Left renal cortex interstitium (tissue), 4 donors: ENCODE data around the gene CCDC124. TPM values are rescaled to one million over a fixed set of nuclear protein-coding genes. Genes with fewer than 3 reads are reported as not detected.
A peak's percentile ranks its signal among the peaks of the same experiment; 100 is the strongest.
"Not testable (repeated sequence)": the region's sequence is repeated elsewhere in the genome, so short reads cannot be mapped to it uniquely, and the experiment has no call there.

Experiments
- DNase-seq, 4 donors: peaks; one replicate each; pipeline ENCODE4 v3.0.0-alpha.2; 2013; ENCODE audit warnings: low read depth in 4 of 4, low spot score in 2 of 4, missing footprints in 1 of 4
- polyA plus RNA-seq, 4 donors: library from polyadenylated mRNA; unstranded; fragments of 120-200 nt; gene quantifications; one replicate each; pipeline ENCODE4 v1.2.1, GENCODE V29; 2013; ENCODE audit not compliant: insufficient read length in 4 of 4

CCDC124 gene, protein sequence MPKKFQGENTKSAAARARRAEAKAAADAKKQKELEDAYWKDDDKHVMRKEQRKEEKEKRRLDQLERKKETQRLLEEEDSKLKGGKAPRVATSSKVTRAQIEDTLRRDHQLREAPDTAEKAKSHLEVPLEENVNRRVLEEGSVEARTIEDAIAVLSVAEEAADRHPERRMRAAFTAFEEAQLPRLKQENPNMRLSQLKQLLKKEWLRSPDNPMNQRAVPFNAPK
- 100 to 1,000 TPM in 1 of 4 donors, 10 to 100 TPM in 3; 51.9 to 100 (median 78.3) TPM for polyA plus RNA-seq

DNA sequence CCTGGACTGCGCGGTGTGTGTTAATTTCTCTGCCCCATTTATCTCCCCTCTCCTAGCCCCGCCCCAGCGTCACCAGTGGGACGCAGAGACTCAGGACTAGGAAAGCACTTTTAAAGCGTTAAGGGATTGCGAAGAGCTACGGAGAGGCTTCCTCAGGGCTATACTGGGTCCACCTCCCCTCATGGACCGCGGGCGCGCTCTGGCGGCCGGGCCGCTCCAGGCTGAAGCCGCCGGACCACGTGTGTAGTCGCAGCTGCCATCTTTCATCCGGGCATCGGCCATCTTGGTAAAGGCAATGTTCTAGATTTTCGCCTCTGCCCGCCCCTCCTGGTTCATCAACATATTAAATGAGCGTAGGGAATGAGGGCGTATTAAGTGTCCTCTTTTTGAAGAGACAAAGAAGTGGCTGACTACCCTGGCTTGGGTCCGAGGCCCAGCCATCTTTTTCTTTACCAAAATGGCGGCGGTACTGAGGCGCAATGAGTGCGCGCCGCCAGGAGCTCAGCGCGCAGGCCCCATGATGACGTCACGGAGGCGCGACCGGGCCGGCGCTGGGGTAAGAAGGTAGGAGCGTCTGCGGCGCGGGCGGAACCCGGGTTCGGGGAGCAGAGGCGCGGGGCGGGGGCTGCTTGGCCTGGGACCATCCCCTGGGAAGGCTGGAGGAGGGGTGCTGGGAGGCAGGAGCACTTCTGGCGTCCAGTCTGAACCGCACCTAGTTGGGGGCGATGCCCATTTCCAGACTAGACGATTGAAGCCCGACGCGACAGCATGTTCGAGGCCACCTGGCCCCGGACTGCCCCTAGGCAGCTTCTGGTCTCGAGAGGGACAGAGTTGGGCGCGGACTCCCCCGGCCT, at the start of gene CCDC124:
TSS of gene CCDC124 (plus strand) at position 531 of the 854 bp plus-strand sequence. CDS start 3,406 bp downstream, outside the sequence.
- DNase-seq: peak; percentile 82 to 96 (median 89)

DNA sequence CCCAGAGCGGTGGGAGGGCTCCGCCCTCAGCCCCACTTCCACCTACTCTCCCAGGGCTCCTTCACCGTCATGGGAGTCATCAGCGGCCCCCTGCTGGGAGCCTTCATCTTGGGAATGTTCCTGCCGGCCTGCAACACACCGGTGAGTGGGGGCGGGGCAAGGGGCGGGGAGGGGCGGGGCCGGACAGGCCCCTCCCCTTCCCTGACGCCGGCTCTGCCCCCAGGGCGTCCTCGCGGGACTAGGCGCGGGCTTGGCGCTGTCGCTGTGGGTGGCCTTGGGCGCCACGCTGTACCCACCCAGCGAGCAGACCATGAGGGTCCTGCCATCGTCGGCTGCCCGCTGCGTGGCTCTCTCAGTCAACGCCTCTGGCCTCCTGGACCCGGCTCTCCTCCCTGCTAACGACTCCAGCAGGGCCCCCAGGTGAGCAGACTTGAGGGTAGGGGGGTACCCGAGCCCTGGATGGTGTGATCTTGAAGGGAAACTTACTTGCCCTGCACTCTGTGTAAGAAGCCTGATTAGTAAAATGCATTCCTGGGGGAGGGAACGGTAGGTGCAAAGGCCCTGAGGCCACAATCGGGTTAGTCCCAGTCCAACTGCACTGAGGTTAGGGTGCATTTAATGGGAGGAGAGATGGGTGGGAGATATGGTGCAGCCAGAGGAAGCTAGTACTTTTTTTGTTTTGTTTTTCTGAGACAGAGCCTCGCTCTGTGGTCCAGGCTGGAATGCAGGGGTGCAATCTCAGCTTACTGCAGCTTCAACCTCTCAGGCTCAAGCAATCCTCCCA, 49.0 kb upstream of the CCDC124 start:
- no peak for DNase-seq

- DNase-seq: no peak
Measured at GRCh38 chr19:17886515-17886914, 46.3 kb upstream of the CCDC124 start.

GRCh38 chr19:17887221-17887620, 45.6 kb upstream of the CCDC124 start:
- DNase-seq: not testable (repeated sequence)

DNA sequence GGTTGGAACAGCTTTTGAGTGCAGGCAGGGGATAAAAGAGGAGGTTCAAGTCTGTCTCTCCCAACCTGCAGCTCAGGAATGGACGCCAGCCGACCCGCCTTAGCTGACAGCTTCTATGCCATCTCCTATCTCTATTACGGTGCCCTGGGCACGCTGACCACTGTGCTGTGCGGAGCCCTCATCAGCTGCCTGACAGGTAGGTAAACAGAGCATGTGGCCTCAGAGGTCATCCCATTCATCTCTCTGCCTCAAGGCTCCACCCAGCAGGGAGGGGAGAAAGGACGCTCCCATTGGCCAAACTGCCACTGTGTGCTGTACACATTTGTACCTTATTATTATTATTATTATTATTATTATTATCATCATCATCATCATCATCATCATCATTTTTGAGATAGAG, 44.6 kb upstream of the CCDC124 start:
- DNase-seq: no peak

DNA sequence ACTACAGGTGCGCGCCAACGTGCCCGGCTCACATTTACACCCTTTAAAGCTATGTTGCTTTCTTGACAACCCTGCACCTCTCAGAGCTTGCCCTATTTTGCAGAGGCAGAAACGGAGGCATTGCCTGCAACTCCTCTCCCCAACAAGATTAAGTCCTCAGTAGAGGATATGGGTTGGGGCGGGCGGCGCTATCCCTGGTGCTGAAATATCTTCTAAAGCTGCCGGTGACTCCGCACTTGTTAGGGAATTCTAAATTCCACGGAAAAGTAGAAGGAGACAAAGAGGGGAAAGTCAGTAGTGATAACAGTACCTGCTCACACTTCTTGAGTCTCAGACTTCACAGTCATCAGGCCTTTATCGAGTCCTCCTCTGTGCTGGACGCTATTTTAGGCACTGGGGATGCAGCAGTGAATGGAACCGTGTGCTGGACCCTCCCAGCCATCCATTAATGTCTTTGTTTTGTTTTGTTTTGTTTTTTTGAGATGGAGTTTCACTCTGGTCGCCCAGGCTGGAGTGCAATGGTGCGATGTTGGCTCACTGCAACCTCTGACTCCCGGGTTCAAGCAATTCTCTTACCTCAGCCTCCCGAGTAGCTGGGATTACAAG, 43.1 kb upstream of the CCDC124 start:
- DNase-seq: peak in 3 of 4 donors; percentile 34 to 60 (median 49)

GRCh38 chr19:17893766-17894165, 39.0 kb upstream of the CCDC124 start:
- DNase-seq: no peak

- DNase-seq: no peak
Measured at GRCh38 chr19:17902701-17903100, 30.1 kb upstream of the CCDC124 start.

GRCh38 chr19:17908244-17908643, 24.6 kb upstream of the CCDC124 start:
- DNase-seq: no peak

- DNase-seq: no peak
Measured at GRCh38 chr19:17909003-17909732, 23.6 kb upstream of the CCDC124 start.

DNA sequence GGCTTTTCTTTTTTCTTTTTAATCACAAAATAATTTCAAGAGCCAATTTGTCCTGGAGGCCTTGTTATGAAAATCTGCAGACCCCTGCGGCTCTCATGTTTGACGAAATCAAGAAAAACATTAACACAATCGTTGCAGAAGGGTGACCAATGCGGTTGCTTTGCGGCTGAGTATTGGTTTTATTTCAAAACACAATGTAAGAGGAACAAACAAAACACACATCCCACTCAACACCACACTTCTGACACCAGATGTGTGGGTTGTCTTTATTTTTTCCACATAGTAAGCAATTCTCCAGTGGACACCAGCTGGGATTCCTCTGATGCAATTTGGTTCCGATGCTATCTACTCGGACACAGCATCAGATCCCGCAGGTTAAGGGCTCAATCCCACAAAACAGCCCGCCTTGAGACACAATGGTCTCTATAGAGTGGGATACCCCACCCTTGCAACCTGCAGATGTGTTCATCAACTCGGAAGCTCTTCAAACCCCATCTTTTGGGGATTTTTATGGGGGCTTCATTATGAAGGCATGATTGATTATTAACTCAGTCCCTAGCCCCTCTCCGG, 21.9 kb upstream of the CCDC124 start:
- DNase-seq: no peak

- DNase-seq: no peak
Measured at GRCh38 chr19:17915940-17916593, 16.7 kb upstream of the CCDC124 start.

- DNase-seq: not testable (repeated sequence)
Measured at GRCh38 chr19:17918151-17918550, 14.7 kb upstream of the CCDC124 start.

- not testable (repeated sequence) for DNase-seq
Measured at GRCh38 chr19:17919122-17919521, 13.7 kb upstream of the CCDC124 start.

- DNase-seq: no peak
Measured at GRCh38 chr19:17920527-17920926, 12.3 kb upstream of the CCDC124 start.

- no peak for DNase-seq
Measured at GRCh38 chr19:17922138-17922537, 10.7 kb upstream of the CCDC124 start.

GRCh38 chr19:17926044-17926443, 6.8 kb upstream of the CCDC124 start:
- no peak for DNase-seq

DNA sequence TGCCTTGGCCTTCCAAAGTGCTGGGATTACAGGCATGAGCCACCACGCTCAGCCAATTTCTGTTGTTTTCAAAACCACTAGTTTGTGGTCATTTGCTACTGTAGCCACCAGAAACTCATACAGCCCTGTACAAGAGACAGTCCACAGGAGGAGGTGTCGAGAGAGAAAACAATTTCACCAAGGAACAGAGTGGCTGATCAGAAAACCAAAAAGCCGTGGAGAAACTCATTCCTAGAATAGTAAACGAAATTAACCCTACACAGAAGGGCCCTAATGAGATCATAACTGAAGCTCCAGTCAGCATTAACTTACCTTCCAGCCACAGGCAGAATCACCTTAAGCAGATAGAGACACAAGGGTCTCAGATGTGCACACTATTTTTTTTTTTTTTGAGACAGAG, 3.8 kb upstream of the CCDC124 start:
- DNase-seq: no peak
